HG03457 (cell line): ENCODE results near the gene CPTP.

Experiments
- ATAC-seq: cut with Tn5 transposase; IDR thresholded peaks from one replicate; pipeline ENCODE4 v1.9.1; 2021; ENCODE audit warnings: moderate number of reproducible peaks; ENCODE audit not compliant: unreplicated experiment

CPTP gene

GRCh38 chr1:1317420-1317819 is 7.2 kb upstream of the CPTP start:
- ATAC-seq: no peak

GRCh38 chr1:1318131-1318652 is 6.4 kb upstream of the CPTP start:
- no peak for ATAC-seq

GRCh38 chr1:1318777-1319645 is 5.6 kb upstream of the CPTP start:
- ATAC-seq: no peak

DNA sequence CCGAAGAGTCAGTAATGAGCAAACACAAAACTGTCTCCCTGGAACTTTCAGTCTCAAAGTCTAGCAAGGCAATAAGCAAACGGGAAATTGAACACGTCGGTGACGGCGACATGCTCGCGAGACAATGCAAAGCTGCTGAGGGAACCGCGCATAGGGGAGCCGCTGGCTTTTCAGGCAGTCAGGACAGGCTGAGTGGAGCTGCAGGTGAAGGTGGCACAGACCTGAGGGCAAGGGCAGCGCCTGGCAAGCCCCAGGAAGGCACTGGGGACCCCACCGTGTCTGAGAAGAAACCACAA is 5.0 kb upstream of the CPTP start:
- ATAC-seq: no peak

- ATAC-seq: no peak
These were observed 3.7 kb upstream of the CPTP start for GRCh38 chr1:1320666-1321448.

GRCh38 chr1:1321477-1321876 is 3.1 kb upstream of the CPTP start:
- ATAC-seq: no peak

DNA sequence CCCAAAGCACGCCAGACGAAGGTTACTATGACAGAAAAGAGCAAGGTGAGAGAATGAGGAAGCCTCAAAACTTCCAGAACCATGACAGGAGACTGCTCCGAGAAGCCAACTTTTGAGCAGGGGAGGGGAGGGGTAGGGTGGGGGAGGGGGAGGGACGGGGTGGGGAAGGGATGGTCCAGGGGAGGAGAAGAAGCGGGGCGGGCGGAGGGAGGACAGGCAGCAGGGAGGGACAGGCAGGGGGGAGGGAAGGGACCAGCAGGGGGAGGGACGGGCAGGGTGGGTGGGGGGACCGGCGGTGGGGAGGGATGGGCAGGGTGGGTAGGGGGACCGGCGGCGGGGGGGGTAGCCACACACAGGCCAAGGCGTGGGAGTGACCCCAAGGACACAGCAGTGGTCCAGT is 2.2 kb upstream of the CPTP start:
- ATAC-seq: no peak

GRCh38 chr1:1322952-1323351 is 1.6 kb upstream of the CPTP start:
- ATAC-seq: no peak

- ATAC-seq: peak; percentile 12
These were observed 498 bp upstream of the CPTP start for GRCh38 chr1:1324084-1324523.

DNA sequence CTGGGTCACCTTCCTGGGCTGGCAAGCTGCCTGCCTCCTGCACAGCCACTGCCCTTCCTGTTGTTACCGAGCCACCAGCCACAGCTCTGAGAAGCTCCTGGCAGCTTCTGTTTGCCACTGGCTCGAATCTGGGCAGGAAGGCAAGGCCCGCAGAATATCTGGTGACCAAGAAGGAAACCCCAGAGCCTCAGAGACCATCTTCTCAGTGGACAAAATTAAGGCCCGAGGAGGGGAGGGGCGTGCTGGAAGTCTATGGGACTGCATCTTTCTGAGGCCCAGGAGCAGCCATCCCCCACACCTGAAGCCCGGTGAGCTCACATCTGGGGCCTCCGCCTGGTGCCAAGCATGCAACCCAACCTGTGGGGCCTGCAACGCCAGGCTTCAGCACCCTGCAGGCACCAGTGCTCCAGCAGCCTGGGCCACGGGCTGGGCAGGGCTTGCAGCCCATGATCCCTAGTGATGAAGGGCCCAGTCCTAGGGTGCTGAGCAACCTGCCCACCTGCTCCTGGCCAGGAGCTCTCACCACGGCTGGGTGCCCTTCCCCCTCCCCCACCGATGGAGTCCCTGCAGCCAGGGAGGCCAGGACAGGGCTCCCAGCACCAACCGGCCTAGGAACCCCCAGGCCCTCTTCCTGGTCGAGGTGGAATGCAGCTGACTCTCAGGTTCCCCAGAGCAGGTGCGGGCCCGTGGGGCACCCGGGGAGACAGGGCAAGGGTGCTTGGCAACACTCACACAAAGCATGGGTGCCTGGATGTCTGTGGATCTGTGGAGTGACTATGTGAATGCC is 879 bp downstream of the CPTP start:
- no peak for ATAC-seq

- no peak for ATAC-seq
These were observed 1.5 kb downstream of the CPTP start for GRCh38 chr1:1326075-1326605.

GRCh38 chr1:1327291-1327690 is 2.7 kb downstream of the CPTP start:
- ATAC-seq: no peak

- no peak for ATAC-seq
These were observed 3.7 kb downstream of the CPTP start for GRCh38 chr1:1328254-1328653.

DNA sequence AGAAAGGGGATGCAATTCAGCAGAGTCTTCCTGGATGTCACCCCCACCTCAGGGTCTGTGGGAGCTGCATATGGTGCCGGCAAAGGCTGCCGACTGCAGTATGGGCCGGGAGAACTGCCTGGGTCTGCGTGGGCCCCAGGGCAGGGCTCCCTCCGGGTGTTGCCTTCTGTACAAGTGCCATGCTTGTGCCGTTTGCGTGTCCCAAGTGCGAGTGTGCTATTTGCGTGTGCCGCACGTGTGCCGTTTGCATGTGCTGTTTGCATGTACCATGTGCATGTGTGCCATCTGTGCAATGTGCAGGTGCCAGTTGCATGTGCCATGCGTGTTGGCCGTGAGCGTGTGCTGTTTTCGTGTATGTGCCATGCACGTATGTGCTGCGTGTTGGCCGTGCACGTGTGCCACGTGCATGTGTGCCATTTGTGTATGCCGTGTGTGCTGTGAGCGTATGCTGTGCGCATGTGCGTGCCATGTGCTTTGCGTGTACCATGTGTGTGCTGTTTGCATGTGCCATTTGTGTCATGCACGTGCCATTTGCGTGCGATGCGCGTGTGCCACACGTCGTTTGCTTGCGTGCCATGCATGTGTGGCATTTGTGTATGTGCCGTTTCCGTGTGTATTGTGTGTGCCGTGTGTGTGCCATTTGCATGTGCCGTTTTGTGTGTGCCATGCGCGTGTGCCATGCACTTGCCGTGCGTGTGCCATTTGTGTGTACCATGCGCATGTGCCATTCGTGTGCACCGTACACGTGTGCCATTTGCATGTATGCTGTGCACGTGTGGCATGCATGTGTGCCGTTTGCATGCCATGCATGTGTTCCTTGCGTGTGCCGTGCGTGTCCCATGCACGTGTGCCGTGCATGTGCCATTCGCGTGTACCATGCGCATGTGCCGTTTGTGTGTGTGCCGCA is 5.0 kb downstream of the CPTP start:
- no peak for ATAC-seq

- ATAC-seq: no peak
These were observed 5.9 kb downstream of the CPTP start for GRCh38 chr1:1330366-1331067.

DNA sequence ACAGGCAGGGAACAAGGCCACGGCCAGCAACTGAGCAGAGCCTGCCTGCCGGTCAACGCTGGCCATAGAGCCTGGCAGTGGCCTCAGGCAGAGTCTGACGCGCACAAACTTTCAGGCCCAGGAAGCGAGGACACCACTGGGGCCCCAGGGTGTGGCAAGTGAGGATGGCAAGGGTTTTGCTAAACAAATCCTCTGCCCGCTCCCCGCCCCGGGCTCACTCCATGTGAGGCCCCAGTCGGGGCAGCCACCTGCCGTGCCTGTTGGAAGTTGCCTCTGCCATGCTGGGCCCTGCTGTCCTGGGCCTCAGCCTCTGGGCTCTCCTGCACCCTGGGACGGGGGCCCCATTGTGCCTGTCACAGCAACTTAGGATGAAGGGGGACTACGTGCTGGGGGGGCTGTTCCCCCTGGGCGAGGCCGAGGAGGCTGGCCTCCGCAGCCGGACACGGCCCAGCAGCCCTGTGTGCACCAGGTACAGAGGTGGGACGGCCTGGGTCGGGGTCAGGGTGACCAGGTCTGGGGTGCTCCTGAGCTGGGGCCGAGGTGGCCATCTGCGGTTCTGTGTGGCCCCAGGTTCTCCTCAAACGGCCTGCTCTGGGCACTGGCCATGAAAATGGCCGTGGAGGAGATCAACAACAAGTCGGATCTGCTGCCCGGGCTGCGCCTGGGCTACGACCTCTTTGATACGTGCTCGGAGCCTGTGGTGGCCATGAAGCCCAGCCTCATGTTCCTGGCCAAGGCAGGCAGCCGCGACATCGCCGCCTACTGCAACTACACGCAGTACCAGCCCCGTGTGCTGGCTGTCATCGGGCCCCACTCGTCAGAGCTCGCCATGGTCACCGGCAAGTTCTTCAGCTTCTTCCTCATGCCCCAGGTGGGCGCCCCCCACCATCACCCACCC is 6.7 kb downstream of the CPTP start, which contains the start of gene TAS1R3:
TAS1R3 (plus strand) TSS at position 213 of the 898 bp plus-strand sequence; CDS start at position 279, 66 bp downstream.
- no peak for ATAC-seq

GRCh38 chr1:1332031-1332755 is 7.6 kb downstream of the CPTP start:
- no peak for ATAC-seq
